Stimulated activated CD4-positive, alpha-beta T cell treated with anti-CD3 and anti-CD28 coated beads, Interleukin-15, amount 100 ng/mL, for 48 hours (primary cell): ENCODE measurements around the gene SMNDC1.
A peak's percentile ranks its signal among the peaks of the same experiment; 100 is the strongest.
"Not testable (repeated sequence)": the region's sequence is repeated elsewhere in the genome, so short reads cannot be mapped to it uniquely, and the experiment has no call there.

Experiments used
- DNase-seq, 2 donors: peaks; one replicate each; pipeline ENCODE4 v3.0.0-alpha.2; 2020; ENCODE audit warnings: low read depth in 2 of 2

SMNDC1 gene

DNA sequence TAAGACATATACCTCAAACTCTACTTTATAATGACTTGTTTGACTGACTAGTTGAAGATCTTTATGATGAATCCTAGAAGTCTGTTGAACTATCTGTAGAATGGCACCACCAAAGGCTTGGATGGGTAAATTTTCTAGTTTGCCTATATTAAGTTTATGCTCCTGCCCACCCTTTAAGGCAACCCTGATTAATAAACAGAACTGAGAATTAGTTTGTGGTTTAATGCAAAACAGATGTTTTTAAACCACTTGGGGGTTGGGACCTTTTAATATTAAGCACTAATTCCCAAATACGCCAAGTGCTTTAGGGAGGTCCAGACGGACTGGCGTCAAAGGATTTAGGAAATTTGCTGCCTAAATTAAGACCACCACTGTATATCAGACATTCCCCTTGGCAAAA, 20.5 kb downstream of the SMNDC1 start:
- DNase-seq, result no peak

DNA sequence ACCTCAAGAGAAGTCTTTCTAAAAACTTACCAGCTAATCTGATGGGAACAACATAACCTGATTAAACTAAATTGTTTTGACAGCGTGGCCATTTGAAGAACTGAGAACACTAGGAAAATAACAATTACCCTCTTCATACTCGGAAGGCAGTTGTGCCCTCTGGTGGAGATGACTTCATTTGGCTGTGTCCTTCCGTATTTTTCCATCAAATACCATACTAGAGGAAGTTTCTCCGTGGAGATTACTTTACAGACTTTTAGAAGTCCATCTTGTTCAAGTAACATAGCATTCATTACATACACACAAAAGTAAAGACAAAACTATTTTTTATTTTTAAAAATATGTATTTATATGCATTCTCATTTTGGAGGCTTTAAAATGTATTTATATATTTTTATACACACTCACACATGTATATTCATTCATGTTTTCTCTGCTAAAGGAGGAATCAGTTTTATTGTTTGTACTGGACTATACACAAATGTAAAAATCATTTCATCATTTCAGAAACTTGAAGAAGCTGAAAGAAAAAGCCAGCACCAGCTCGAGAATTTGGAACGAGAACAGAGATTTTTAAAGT, 25.2 kb downstream of the SMNDC1 start:
- peak in 1 of 2 donors; percentile 9 for DNase-seq

DNA sequence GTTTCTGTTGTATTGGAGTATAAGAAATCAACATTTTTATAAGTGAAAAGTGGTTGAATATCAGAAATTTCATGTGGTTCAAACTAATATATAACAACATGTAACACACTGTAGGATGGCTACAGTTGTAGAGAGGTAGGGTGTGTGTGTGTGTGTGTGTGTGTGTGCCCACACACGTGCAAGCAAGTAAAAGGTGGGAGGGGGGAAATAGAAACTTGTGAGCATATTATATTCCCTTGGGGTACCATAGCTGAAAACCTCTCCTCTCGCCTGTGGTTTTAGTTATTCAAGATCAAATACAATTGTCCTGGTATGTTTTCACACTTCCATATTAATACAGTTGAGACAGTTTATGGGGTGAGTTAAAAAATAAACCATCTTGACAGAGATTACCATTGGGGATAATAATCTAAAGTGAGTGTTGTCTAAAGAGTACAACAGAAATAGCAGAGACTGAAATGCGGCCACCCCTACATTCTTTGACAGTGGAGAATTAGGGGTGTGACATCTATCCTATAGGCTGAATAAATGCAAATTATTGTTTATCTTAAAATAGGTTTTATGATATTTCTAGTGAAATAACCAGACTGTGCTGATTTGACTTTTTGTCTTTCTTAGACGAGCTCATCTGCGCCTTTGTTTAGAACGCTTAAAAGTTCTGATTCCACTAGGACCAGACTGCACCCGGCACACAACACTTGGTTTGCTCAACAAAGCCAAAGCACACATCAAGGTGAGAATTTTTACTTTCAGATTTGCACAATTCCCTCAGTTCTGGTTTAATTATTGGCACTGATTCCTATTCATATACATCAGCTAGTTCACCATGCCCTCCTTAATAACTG, 25.9 kb downstream of the SMNDC1 start:
- no peak for DNase-seq

DNA sequence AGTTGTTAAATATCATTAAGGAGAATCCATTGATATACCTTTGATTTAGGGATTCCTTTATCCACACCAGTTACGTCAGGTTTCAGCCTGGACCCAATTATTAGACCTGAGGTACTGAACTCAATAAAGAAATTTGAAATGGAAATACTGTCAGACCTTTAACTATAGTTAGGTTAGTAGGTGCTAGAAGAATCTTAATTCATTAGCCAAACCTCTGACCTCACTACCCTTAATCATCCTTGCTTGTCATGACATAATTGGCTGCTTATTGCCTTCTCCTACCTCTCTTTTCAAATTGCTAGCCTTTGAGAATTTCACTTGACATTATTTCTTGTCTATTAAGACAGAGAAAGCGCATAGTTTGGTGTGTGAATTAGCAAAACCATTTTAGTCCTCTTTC, 27.1 kb downstream of the SMNDC1 start:
- no peak for DNase-seq

DNA sequence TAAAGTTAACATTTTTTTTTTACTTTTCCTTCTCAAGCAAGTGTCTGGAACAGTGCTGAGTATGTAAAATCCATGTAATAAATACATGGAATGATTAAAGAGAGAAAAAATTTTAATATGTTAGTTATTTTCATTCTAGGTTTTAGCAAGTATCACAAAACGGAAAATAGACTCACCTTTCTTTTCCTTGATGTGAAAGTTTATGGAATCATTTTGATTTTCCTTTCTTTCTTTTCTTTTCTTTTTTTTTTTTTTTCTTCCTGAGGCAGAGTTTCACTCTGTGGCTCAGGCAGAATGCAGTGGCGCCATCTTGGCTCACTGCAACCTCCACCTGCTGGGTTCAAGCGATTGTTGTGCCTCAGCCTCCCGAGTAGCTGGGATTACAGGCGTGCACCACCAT, 28.1 kb downstream of the SMNDC1 start:
- no peak for DNase-seq

DNA sequence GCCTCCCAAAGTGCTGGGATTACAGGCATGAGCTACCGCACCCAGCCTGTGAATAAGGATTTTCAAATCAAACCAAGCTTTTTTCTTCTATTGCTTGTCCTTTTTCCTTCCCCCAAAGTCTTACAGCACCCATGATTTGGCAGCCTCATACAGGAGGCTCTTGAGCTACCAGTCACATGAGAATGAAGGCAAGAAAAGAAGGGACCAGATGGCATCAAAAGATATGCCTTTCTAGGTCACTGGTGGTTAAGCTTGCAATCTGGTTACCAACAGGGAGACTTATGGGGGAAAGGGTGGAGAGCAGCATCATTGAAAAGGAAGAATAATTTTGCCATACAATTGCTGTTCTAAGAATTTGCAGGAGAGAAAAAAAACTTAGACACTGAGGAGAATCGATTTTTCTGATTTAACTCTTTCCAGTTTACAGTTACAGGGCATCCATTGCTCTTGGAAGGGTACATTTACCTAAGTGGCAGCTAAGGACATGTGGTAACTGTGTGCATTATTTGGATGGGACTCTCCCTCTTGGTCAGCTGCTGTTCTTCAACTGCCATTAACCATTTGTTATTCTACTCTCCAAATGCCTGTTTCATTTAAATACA, 29.5 kb downstream of the SMNDC1 start:
- no peak for DNase-seq

DNA sequence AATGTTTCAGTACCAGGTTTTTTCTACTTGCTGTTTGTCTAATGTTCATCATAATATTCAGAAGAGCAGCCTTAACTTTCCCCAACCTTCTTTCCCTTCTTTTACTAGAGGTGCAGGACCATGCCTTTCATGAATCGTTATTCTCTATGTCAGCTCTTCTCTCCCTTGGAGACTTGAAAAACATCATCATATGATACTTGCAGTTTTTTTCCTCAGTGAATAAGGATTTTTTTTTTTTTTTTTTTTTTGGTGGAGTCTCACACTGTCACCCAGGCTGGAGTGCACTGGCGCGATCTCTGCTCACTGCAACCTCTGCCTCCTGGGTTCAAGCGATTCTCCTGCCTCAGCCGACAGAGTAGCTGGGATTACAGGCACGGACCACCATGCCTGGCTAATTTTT, 30.1 kb downstream of the SMNDC1 start:
- DNase-seq, result no peak

DNA sequence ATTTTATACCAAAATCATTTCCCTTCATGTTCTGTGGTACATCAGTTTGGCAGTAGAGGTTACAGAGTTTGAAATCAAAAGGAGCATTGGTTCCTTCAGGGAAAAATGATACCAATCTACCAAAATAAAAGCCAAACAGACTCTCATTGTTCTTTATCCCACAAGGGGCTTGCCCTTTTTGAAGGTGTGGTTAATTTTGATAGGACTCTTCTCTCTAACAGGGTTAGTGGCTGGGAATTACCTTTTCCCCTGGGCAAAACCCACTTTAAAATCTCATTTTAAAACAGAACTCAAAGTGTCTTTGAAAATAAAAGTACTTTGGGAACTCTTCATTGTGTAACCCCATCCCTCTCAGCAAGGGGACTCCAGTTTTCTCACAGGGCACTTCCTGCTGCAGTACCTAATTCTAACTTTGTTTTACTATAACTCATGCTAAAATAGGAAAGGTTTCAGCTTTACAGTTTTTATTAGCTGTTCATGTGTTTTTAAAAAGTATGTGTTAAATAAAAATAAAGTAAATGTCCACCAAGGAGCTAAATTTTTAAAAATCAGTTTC, 30.6 kb downstream of the SMNDC1 start:
- no peak for DNase-seq

DNA sequence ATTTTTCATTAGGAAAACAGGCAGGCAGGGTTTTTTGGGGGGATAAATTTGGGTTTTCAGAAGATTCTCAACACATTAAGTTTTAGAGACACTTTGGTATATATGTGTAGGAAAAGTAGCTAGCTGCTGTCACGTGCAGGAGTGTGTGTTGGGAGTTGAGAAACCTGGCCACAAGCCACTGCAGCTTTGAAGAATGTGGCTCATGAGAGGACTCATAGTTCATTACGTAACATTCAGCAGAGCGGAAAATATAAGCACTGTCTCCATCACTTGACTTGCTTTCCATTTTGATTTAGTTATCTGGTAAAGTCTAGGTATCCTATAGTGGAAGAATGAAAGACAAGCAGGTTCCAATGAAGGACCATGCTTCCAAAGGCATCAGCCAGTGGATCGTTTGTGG, 31.2 kb downstream of the SMNDC1 start:
- DNase-seq, result peak; percentile 8 to 9

DNA sequence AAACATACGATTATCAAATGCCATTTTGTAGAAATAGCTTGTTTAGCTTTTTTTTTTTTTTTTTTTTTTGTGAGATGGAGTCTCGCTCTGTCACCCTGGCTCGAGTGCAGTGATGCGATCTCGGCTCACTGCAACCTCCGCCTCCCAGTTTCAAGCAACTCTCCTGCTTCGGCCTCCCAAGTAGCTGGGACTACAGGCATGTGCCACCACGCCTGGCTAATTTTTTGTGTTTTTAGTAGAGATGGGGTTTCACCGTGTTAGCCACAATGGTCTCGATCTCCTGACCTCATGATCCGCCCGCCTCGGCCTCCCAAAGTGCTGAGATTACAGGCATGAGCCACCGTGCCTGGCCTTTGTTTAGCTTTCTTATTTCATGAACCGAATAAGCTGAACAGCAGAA, 31.7 kb downstream of the SMNDC1 start:
- not testable (repeated sequence) for DNase-seq

DNA sequence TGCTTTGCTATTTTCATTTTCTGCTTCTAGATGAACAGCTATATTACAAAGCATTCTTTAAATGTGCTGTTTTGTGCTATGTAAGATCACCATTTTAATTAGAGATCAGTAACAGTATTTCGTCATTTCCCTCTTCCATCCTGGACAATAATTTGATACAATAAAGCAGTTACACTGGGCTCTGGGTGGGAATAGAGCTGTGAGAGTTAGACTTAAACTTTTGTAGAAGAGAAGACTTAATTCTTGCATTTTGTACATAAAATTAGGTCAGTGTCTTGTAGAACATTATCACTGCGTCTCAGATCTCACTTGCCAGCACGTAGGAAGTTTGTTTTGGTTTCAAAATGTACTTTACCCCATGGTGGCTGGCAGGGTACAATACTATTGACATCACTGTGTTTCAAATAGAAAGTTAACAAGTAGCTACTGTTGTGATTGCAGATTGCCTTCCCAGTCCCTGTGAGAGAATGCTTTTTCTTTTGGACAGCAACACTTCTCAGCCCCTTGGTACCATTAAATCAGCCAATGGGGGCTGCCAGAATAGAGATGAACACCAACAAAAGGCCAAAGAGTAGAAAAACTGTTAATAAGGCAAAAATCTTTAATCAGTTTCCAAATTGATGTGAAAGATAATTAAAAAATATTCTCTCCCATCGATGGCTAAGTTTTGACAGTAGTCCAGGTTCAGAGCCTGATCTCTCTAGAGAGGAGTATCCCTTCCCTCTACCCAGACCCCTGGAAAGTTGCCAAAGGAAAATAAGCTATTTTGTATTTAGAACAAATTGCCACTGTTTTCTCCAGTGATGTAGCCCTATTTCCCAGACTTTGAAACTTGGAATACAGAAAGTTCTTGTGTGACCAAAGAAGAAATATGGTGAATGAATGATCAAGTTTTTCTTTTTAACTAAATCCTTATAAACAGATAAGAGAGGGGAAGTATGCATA, 35.1 kb downstream of the SMNDC1 start:
- no peak for DNase-seq

DNA sequence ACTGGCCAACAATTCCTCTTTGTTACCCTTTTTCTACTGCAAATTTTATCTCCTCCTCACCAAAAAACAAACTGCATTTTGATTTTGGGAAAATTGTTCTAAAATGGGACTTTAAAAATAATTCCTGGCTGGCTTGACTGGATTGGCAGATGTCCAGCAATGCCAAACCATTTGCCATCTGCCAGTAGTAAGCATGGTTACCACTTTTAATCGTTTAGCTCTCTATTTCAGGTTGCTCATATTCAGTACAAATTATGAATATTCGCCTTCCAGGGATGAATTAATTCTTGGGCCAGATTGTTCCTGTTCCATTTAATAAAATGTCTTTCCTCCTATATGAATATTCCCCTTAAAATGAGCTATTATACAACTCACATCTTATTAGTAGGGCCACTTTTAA, 35.7 kb downstream of the SMNDC1 start:
- DNase-seq, result no peak

DNA sequence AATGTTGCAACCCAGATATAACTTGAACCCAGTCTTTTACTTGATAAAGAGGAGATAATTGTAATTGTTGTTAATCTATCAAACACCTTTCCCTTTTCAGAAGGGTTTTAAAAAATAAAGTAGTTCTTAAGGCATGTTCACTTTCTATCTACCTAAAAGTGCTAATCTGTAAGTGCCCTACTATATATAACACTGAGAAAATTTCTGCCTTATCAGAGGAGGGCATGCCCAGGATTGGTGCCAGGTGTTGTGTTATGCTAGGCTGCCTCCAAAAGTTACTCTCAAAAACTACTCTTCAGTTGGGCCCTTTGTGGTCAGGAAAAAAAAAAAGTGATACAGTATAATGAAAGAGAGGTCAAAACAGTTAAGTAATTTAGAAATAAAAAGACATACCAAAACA, 36.3 kb downstream of the SMNDC1 start:
- DNase-seq, result no peak

DNA sequence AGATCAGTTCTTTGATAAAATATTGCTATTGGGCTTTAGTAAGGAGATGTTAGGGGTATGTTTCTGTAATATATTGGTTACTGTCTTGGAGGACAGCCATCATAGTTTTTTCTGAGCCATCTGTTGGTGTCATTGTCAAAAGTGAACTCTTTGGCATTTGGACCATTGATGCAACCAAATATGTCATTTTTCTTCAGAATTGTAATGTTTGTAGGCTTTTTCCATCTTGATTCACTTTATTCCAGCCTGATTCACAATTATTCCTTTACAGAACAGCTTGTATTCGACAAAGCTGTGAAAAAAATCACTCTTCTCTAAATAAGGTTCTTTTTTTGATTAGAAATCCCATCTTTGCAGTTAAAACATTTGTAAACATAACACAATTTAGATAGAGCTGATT, 37.4 kb downstream of the SMNDC1 start:
- no peak for DNase-seq

DNA sequence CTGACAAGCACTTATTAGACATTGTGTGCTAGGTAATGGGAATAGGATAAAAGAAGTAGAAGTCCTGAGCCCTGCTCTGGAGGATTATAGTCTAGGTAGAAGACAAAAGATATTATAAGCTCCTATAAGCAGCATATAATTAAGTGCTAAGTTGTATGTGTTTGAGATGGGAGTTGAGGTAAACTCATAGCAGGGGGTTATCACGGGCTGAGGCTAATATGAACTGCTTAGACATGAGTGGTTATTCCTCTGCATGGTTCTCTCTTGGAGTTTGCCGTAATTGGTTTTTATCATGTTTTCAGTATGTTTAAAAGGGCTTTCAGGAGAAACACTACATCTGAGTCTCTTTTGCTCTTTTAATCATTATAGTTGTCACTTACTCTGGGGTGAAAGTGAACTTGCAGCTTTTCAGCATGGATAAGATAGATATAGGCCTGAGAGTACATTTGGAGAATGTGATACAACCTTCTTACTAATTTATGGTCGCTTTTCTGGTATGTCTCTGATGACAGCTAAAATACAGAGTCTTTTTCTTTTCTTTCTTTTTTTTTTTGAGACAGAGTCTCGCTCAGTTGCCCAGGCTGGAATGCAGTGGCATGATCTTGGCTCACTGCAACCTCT, 39.0 kb downstream of the SMNDC1 start:
- no peak for DNase-seq

DNA sequence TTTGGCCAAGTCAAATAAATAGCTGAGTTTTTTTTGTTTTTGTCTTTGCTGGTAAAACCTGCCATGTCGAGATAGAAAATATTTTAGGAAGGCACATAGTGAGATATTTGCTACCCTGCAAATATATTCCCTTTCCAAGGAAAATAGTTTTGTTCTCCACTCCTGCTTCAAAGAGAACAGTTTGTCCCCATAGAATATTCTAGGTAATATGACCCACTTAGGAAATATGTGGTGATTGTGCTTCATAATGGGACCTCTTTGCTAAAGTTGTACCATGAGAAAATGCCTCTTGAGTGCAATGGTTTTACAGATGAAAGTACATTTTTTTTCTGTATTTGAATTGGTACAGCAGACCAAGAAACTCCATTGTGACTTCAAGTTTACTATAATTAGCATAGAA, 41.6 kb downstream of the SMNDC1 start:
- DNase-seq, result no peak

DNA sequence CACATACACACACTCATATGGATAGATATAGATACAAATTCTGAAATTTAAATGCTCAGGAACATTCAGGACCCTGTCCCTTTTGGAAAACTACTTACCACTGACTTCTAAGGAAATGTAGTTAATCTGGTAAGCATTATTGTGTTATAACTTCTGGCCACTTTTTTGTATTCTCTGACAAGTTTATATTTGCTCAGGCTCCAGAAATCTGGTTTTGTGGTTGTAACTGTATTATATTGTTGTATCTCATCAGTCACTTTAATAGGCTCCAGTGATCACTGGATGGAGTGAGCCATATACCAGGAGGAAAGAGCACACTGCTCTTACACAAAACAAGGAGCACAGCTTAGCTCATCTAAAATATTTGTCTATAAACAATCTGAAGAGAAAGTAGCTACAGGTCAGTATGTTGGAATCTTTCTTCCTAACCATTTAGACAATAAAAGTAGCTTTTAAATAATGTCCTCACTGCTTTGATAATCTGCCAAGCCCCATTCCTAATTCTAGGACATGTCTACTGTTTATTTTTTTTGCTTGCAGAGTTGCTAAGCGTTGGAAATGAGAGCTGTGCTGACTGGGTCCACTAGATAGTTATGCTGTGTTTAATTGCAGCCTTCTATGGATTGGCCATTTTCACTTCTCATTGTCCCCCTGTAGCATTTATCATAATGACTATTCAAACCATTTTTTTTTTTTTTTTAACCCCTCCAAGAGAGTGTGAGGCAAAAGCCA, 43.8 kb downstream of the SMNDC1 start:
- DNase-seq, result no peak

DNA sequence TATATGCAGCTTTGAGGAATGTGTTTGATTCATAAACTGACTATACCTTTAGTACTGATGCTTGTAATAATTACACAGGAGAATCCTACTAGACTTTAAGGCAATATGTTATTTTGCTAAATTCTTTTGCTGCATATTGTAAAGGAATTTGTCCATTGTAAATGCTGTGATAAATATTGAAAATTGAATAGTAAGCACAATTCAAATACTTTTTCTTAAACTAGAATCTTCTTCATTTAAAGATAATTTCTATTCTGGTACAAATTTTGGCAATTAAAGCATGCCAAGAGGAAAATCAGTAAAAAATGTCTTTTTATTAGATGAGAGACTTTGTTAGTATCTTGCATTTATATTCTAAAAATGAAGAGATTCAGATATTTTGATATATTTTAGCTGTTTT, 45.4 kb downstream of the SMNDC1 start:
- DNase-seq, result no peak

DNA sequence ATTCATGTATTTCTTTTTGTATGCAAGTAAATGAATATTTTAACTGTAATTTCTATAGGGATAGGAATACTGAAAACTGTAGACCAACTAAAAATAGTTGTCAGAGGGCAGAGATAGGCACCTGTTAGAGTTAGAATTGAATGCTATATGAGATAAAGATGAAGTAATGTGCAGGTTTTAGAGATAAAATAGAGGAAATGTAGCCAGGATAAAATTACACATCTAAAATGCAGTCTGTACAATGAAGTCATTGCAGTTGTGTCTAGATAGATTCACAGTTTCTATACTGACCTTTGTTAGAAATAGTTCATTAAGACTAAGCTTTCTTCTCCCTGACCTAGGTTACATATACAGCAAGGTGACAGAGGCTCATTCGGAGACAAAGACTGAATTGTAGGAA, 46.2 kb downstream of the SMNDC1 start:
- no peak for DNase-seq

DNA sequence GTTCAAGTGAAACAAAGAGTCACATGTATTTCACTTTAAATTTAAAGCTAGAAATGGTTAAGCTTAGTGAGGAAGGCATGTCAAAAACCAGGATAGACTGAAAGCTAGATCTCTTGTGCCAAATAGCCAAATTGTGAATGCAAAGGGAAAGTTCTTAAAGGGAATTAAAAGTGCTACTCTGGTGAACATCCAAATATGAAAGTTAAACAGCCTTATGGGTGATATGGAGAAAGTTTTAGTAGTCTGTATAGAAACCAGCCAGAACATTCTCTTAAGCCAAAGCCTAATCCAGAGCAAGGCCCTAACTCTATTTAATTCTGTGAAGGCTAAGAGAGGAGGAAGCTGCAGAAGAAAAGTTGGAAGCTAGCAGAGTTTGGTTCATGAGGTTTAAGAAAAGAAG, 50.3 kb downstream of the SMNDC1 start:
- DNase-seq, result no peak

DNA sequence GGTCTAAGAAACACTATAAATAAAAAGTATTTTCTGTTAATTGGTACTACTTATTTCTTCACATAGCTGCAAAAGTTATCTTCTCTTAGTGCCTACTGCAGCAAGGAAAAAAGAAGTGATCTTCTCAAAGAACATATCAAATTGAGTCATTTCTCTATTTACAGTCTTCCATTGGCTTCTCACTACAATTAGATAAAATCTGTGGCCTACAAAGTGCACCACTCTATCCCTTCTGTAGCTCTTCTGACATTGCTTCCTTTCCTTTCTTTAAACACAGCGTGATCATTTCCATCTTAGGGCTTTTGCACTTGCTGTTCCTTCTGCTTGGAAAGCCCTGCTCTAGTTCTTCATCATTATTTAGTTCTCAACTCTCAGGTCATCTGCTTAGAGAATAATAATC, 52.6 kb downstream of the SMNDC1 start:
- no peak for DNase-seq
